Measurements from ENCODE around the gene NRG3.

NRG3 gene

DNA sequence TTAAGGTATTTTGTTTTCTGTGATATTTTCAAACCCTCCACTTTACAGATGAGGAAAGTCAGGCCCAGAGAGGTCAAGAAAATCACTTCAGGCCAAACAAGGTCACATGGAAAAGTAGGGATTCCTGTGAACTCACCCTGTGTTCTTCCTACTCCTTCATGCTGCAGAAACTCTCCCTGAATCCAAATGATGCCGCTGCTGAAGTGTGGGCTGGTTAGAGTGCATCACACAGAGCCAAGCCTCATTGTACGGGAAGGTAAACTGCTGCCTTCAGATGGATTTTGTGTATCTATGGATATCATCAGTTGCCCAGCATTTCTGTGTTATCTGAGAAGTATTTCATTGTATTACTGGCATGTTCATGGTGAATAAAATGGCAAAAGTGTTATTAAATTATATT is 75.4 kb downstream of the NRG3 start:
- no peak overlapping the region for H3K27ac ChIP-seq
- TF ChIP-seq CTCF (conservative IDR thresholded peaks at IDR 0.05) = no peak

- no peak for TF ChIP-seq CTCF (conservative IDR thresholded peaks at IDR 0.05)
Observed at GRCh38 chr10:81953420-81953819, 78.4 kb downstream of the NRG3 start.

DNA sequence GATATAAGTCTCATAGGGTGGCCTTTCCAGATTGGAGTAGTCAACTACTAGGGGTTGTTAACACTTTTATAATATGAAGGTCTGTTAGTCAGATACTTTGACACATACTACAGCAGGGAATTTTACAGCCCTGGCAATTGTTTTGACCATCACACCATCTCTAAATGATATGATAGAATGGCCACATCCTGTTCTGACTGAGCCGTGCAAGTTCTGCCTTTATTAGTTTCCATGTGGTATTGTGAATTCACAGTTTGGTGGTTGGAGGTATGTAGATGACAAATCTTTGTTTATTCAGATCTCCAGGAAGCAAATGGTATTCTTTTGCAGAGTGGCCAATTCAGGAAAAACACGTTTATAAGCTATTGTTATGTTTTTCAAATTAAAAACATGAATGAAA is 83.0 kb downstream of the NRG3 start:
- H3K27ac ChIP-seq = no peak overlapping the region
- TF ChIP-seq CTCF (conservative IDR thresholded peaks at IDR 0.05) = no peak

More at GRCh38 chr10:81953420-81953819, 78.4 kb downstream of the NRG3 start:
- no peak overlapping the region for H3K27ac ChIP-seq

DNA sequence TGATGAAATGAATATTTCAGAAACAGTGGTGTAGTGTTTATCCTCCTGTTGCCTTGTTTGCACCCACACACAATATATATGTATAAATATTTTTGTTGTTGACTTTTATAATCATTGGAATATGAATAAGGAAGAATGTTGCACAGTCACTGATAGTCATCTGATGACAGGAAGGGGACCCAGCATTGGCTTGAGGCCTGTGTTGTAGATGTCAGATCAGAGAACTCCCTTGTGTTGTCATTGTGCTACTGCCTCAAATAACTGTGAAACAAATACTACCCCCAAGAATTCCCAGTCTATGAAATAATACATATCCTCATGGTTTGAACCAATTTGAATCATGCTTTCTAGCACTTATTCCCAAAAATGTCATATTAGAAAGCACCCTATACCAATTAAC is 84.0 kb downstream of the NRG3 start:
- H3K27ac ChIP-seq = no peak overlapping the region
- TF ChIP-seq CTCF (conservative IDR thresholded peaks at IDR 0.05) = no peak

DNA sequence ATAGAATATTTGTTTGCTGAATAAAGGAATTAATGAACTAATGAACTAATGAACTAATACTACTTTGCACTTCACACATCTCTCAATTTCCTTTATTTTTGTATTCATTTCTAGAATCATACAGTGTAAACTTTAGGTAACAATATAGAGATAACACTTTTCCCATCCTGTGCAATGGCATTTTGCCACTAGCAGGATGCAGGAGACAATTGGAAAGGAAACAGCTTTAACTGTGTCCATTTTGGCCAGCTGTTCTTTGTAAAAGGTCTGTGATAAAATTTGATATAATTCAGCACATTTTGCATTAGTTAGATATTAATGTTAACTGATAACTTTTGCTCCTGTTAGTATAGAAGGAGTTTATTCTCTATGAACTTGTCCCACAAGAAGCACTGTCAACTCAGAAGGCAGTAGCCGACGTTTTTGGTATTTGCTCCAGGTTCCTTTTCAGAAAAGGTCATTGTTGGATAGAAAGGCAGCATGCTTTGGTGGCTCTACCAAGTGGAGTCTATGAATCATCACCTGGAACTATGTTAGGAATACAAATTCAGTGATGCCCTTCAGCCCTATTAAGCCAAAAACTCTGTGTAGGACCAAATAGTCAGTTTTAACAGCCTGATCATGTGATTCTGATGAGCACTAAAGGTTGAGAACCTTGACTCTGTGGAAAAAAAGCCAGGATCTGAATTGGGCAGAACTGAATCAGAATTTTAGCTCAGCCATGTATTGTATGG is 86.6 kb downstream of the NRG3 start:
- TF ChIP-seq CTCF (conservative IDR thresholded peaks at IDR 0.05) = no peak
- no peak overlapping the region for H3K27ac ChIP-seq

GRCh38 chr10:81963606-81964005 is 88.6 kb downstream of the NRG3 start:
- H3K27ac ChIP-seq = no peak overlapping the region
- no peak for TF ChIP-seq CTCF (conservative IDR thresholded peaks at IDR 0.05)

DNA sequence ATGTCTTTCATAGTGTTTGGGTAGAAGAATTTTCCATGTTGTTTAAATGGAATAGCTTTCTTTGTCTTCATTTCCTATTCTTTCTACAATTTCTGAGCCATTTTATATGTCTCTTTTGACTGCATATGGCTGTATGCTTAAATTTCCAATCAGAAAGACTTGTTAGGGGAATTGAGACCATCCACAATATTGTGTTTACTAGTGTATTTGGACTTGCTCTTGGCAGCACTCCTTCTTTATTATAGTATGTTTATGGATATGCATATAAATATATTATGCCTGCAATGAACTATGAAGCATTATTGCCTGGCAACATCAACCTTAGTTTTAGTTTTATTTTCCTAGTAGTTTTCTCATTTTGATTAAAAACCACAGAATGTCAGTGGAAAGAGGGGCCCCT is 92.7 kb downstream of the NRG3 start:
- TF ChIP-seq CTCF (conservative IDR thresholded peaks at IDR 0.05) = no peak
- no peak overlapping the region for H3K27ac ChIP-seq

Data from VCaP (cell line).